Trophoblast cell (in vitro differentiated cells and primary cell): ENCODE results near the gene GSX1. TPM values are rescaled to one million over a fixed set of nuclear protein-coding genes. Genes with fewer than 3 reads are reported as not detected.
A peak's percentile ranks its signal among the peaks of the same experiment; 100 is the strongest.
"Not testable (repeated sequence)": the region's sequence is repeated elsewhere in the genome, so short reads cannot be mapped to it uniquely, and the experiment has no call there.

Experiments
- DNase-seq, 2 donors: peaks; one replicate each; pipeline ENCODE4 v3.0.0-alpha.2; 2016
- H2AFZ ChIP-seq: 2 replicates; pipeline ENCODE4 v1.6.1; 2013; ENCODE audit warnings: low read length, moderate library complexity, mild to moderate bottlenecking; ENCODE audit not compliant: insufficient read depth, poor library complexity
- H2AK5ac ChIP-seq: 2 replicates; pipeline ENCODE4 v1.6.1; 2013; ENCODE audit warnings: mild to moderate bottlenecking, low read length
- H2BK120ac ChIP-seq: 2 replicates; pipeline ENCODE4 v1.6.1; 2013; ENCODE audit warnings: low read length, mild to moderate bottlenecking, moderate library complexity; ENCODE audit not compliant: insufficient read depth, poor library complexity
- H2BK12ac ChIP-seq: 2 replicates; pipeline ENCODE4 v1.6.1; 2013; ENCODE audit warnings: mild to moderate bottlenecking, low read length, moderate library complexity
- H2BK5ac ChIP-seq: 2 replicates; pipeline ENCODE4 v1.6.1; 2013; ENCODE audit warnings: low read length, low read depth, moderate library complexity, mild to moderate bottlenecking; ENCODE audit not compliant: poor library complexity
- H3K14ac ChIP-seq: 2 replicates; pipeline ENCODE4 v1.6.1; 2013; ENCODE audit warnings: mild to moderate bottlenecking, low read length
- H3K18ac ChIP-seq: 2 replicates; pipeline ENCODE4 v1.6.1; 2013; ENCODE audit warnings: mild to moderate bottlenecking, low read length
- H3K23ac ChIP-seq: 2 replicates; pipeline ENCODE4 v1.6.1; 2013; ENCODE audit warnings: low read length
- H3K27ac ChIP-seq: 2 replicates; pipeline ENCODE4 v1.5.1; 2013; ENCODE audit warnings: low read depth, mild to moderate bottlenecking, inconsistent platforms, low read length, moderate library complexity
- H3K27me3 ChIP-seq: 2 replicates; pipeline ENCODE4 v1.6.1; 2013; ENCODE audit warnings: inconsistent platforms, mild to moderate bottlenecking, low read length, moderate library complexity; ENCODE audit not compliant: insufficient read depth
- H3K36me3 ChIP-seq, 2 experiments: 1 replicate in 1 of 2; 2 replicates in 1 of 2; pipeline ENCODE4 v1.6.1; 2013; ENCODE audit warnings: low read length in 2 of 2, mild to moderate bottlenecking in 2 of 2, moderate library complexity in 1 of 2; ENCODE audit not compliant: insufficient read depth in 2 of 2, control insufficient read depth in 1 of 2
- H3K4ac ChIP-seq: 2 replicates; pipeline ENCODE4 v1.6.1; 2013; ENCODE audit warnings: low read depth, mild to moderate bottlenecking, low read length, moderate library complexity
- H3K4me1 ChIP-seq, 2 experiments: 1 replicate in 1 of 2; 2 replicates in 1 of 2; pipeline ENCODE4 v1.6.1; 2013; ENCODE audit warnings: low read length in 2 of 2, mild to moderate bottlenecking in 2 of 2, moderate library complexity in 1 of 2; ENCODE audit not compliant: insufficient read depth in 2 of 2, control insufficient read depth in 1 of 2
- H3K4me2 ChIP-seq: 2 replicates; pipeline ENCODE4 v1.6.1; 2013; ENCODE audit warnings: inconsistent platforms, mild to moderate bottlenecking, low read length, moderate library complexity
- H3K4me3 ChIP-seq: 2 replicates; pipeline ENCODE4 v1.5.1; 2013; ENCODE audit warnings: mild to moderate bottlenecking, low read depth, low read length, inconsistent platforms
- H3K79me1 ChIP-seq: one replicate; pipeline ENCODE4 v1.6.1; 2013; ENCODE audit warnings: low read length
- H3K79me2 ChIP-seq: 2 replicates; pipeline ENCODE4 v1.6.1; 2013; ENCODE audit warnings: low read length, mild to moderate bottlenecking; ENCODE audit not compliant: control insufficient read depth, insufficient read depth, poor library complexity
- H3K9ac ChIP-seq: 2 replicates; pipeline ENCODE4 v1.6.1; 2013; ENCODE audit warnings: mild to moderate bottlenecking, low read length
- H3K9me3 ChIP-seq: 2 replicates; pipeline ENCODE4 v1.6.1; 2013; ENCODE audit warnings: low read depth, mild to moderate bottlenecking, control low read depth, inconsistent platforms, low read length; ENCODE audit not compliant: insufficient read depth
- H4K12ac ChIP-seq: 2 replicates; pipeline ENCODE4 v1.6.1; 2013; ENCODE audit warnings: low read depth, mild to moderate bottlenecking, low read length, moderate library complexity
- H4K8ac ChIP-seq: 2 replicates; pipeline ENCODE4 v1.6.1; 2013; ENCODE audit warnings: low read depth, mild to moderate bottlenecking, low read length, moderate library complexity
- H4K91ac ChIP-seq: one replicate; pipeline ENCODE4 v1.6.1; 2013; ENCODE audit warnings: low read depth, mild to moderate bottlenecking, low read length, moderate library complexity
- WGBS: extraction: QIAGEN DNeasy Blood & Tissue Kit; methylation state at CpG from one replicate; pipeline ENCODE4 v1.1.7; 2013; ENCODE audit warnings: missing lambda C conversion rate; ENCODE audit not compliant: insufficient read length, insufficient coverage; ENCODE audit errors: extremely low coverage; 5-methylcytosine and 5-hydroxymethylcytosine counted together
- polyA plus RNA-seq: library from polyadenylated mRNA; stranded (reverse); fragments of 200-250 nt; gene quantifications from 2 replicates; pipeline ENCODE4 v1.2.3, GENCODE V29; 2013

GSX1 gene
- 0.03 TPM in 1 of 2 replicates, not detected in the other for polyA plus RNA-seq

DNA sequence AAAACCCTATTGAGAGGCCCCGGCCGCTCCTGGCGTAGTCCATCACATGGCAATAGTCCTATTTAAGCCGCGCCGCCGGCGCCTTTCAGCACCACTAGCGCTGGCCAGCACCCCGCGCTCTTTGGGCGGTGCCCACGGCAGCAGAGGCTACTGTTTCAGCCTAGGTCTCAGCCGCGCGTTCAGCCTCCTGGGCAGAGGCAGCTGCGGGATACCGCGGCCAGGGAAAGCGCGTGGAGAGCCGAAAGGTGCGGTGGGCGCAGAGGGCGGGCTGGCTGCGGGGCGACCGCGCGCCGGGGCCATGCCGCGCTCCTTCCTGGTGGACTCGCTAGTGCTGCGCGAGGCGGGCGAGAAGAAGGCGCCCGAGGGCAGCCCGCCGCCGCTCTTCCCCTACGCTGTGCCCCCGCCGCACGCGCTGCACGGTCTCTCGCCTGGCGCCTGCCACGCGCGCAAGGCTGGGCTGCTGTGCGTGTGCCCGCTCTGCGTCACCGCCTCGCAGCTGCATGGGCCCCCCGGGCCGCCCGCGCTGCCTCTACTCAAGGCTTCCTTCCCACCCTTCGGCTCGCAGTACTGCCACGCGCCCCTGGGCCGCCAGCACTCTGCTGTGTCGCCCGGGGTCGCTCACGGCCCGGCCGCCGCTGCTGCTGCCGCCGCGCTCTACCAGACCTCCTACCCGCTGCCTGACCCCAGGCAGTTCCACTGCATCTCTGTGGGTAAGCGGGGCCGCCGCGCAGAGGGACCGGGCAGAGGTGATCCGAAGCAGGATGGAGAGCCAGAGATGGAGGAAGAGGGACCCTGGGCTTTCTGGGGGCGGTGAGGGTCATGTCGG lies at the start of gene GSX1:
GSX1 (plus strand) TSS at position 91 of the 826 bp plus-strand sequence; CDS start at position 299, 208 bp downstream.
- H3K14ac ChIP-seq = no peak within 1 kb of the TSS
- H3K27me3 ChIP-seq = peaks cover 88% of the 10 kb centered on the region
- H3K4ac ChIP-seq = no peak within 1 kb of the TSS
- H3K79me2 ChIP-seq = no peaks in the 10 kb centered on the region
- no peak within 1 kb of the TSS for H3K9ac ChIP-seq
- H4K12ac ChIP-seq = no peak within 1 kb of the TSS
- no peak within 1 kb of the TSS for H2AFZ ChIP-seq
- H3K36me3 ChIP-seq = no peaks in the 10 kb centered on the region
- H3K27ac ChIP-seq = no peak within 1 kb of the TSS
- no peak within 1 kb of the TSS for H4K91ac ChIP-seq
- H3K79me1 ChIP-seq = no peaks in the 10 kb centered on the region
- no peak within 1 kb of the TSS for H3K4me3 ChIP-seq
- no peak within 1 kb of the TSS for H4K8ac ChIP-seq
- peak within 1 kb of the TSS; percentile 51 for H3K4me2 ChIP-seq
- peaks cover 20% of the 10 kb centered on the region for H3K9me3 ChIP-seq
- H2AK5ac ChIP-seq = no peak within 1 kb of the TSS
- WGBS = no CpG with 5 or more reads among the region's 87 CpGs
- DNase-seq = peak; percentile 37 to 67
- no peak within 1 kb of the TSS for H3K23ac ChIP-seq
- no peak within 1 kb of the TSS for H2BK5ac ChIP-seq
- peaks cover 0 to 3% of the 10 kb centered on the region in 2 experiments for H3K4me1 ChIP-seq
- no peak within 1 kb of the TSS for H2BK120ac ChIP-seq
- no peak within 1 kb of the TSS for H2BK12ac ChIP-seq
- H3K18ac ChIP-seq = no peak within 1 kb of the TSS

DNA sequence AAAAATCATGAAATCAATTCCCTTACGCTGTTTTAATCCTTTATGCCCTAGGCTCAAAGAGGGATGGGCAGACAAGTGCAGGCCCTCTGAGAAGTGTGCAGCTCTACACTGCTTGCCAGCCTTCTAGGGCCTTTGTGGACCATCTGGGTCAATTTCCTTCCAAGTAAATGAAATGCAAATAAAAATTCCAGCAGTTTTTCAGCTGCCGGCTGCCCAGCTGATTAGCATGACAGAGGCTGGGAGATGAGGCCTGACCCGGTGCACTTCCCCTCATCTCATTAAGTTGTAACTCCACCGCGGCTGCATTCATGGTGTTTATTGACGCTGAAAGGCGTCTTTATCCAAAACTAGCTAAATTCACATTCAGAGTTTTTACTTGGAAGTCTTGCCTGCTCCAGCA lies 47.5 kb upstream of the GSX1 start:
- no peaks in the 10 kb centered on the region for H3K36me3 ChIP-seq
- no peaks in the 10 kb centered on the region for H3K27me3 ChIP-seq
- no peak overlapping the region for H2AK5ac ChIP-seq
- no peak overlapping the region for H2BK120ac ChIP-seq
- H4K8ac ChIP-seq = no peak overlapping the region
- no peak overlapping the region for H3K4ac ChIP-seq
- H3K4me3 ChIP-seq = no peak overlapping the region
- no peaks in the 10 kb centered on the region for H3K4me1 ChIP-seq
- no peak overlapping the region for H3K27ac ChIP-seq
- no peaks in the 10 kb centered on the region for H3K79me2 ChIP-seq
- no peaks in the 10 kb centered on the region for H3K79me1 ChIP-seq
- H3K9me3 ChIP-seq = peaks cover 4% of the 10 kb centered on the region
- H4K12ac ChIP-seq = no peak overlapping the region
- no peak overlapping the region for H2AFZ ChIP-seq
- no peak overlapping the region for H4K91ac ChIP-seq
- no peak overlapping the region for H3K9ac ChIP-seq
- no CpG with 5 or more reads among the region's 7 CpGs for WGBS
- H3K14ac ChIP-seq = no peak overlapping the region
- H2BK12ac ChIP-seq = no peak overlapping the region
- H3K23ac ChIP-seq = no peak overlapping the region
- H2BK5ac ChIP-seq = no peak overlapping the region
- H3K18ac ChIP-seq = no peak overlapping the region
- H3K4me2 ChIP-seq = no peak overlapping the region
- no peak for DNase-seq

DNA sequence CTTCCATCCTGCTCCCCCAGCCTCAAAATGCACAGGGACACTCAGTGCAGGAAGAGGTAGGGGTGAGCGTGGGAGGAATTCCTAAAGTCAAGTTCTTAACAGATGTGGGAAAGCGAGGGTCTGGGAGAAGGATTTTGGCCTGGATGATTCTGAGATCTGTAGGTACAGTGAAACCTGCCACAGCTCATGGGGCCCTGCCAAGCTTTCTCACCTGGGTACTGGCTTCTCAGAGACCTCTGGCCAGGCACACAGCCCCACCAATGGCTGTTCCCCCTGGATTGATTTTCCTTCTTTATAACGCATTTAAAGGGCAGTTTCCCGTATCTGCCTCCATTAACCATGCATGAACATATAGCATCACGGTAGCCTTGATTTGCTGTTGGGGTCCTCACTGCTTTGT lies 47.0 kb upstream of the GSX1 start:
- H3K36me3 ChIP-seq = no peaks in the 10 kb centered on the region
- H4K12ac ChIP-seq = no peak overlapping the region
- no peaks in the 10 kb centered on the region for H3K79me2 ChIP-seq
- no peak overlapping the region for H4K8ac ChIP-seq
- H3K9ac ChIP-seq = no peak overlapping the region
- H4K91ac ChIP-seq = no peak overlapping the region
- DNase-seq = no peak
- H3K79me1 ChIP-seq = no peaks in the 10 kb centered on the region
- H3K4ac ChIP-seq = no peak overlapping the region
- H2BK5ac ChIP-seq = no peak overlapping the region
- H3K14ac ChIP-seq = no peak overlapping the region
- no peak overlapping the region for H3K4me2 ChIP-seq
- H3K23ac ChIP-seq = no peak overlapping the region
- H3K27ac ChIP-seq = no peak overlapping the region
- H3K9me3 ChIP-seq = peaks cover 4% of the 10 kb centered on the region
- no peak overlapping the region for H3K18ac ChIP-seq
- no CpG with 5 or more reads among the region's 5 CpGs for WGBS
- H2BK12ac ChIP-seq = no peak overlapping the region
- no peak overlapping the region for H3K4me3 ChIP-seq
- H3K4me1 ChIP-seq = no peaks in the 10 kb centered on the region
- H3K27me3 ChIP-seq = no peaks in the 10 kb centered on the region
- no peak overlapping the region for H2AFZ ChIP-seq
- no peak overlapping the region for H2BK120ac ChIP-seq
- no peak overlapping the region for H2AK5ac ChIP-seq

DNA sequence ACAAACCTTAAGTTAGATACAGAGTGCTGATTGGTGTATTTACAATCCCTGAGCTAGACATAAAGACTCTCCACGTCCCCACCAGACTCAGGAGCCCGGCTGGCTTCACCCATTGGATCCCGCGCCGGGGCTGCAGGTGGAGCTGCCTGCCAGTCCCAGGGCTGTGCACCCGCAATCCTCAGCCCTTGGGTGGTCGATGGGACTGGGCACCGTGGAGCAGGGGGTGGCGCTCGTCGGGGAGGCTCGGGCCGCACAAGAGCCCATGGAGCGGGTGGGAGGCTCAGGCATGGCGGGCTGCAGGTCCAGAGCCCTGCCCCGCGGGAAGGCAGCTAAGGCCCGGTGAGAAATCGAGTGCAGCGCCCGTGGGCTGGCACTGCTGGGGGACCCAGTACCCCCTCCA lies 44.1 kb upstream of the GSX1 start:
- not testable (repeated sequence) for H3K23ac ChIP-seq, H3K27me3 ChIP-seq, H2AFZ ChIP-seq, H3K36me3 ChIP-seq, H3K9ac ChIP-seq, H2BK5ac ChIP-seq, H3K9me3 ChIP-seq, H2BK12ac ChIP-seq, H4K12ac ChIP-seq, DNase-seq, H3K4me3 ChIP-seq, H2AK5ac ChIP-seq, H2BK120ac ChIP-seq, H3K14ac ChIP-seq, H3K4ac ChIP-seq, H4K91ac ChIP-seq, H4K8ac ChIP-seq, H3K79me1 ChIP-seq, H3K4me1 ChIP-seq, H3K18ac ChIP-seq, H3K79me2 ChIP-seq, H3K4me2 ChIP-seq, H3K27ac ChIP-seq
- WGBS = no CpG with 5 or more reads among the region's 21 CpGs
